H4 (cell line): ENCODE data around the gene SPOCD1. TPM values are rescaled to one million over a fixed set of nuclear protein-coding genes. Genes with fewer than 3 reads are reported as not detected.
A peak's percentile ranks its signal among the peaks of the same experiment; 100 is the strongest.

Experiments
- DNase-seq: peaks from one replicate; pipeline ENCODE4 v3.0.0-alpha.2; 2015; ENCODE audit warnings: low spot score
- total RNA-seq: library from RNA; depleted of rRNA; stranded (reverse); fragments of >200 nt; shearing (Covaris generic); gene quantifications from 2 replicates; pipeline ENCODE4 v1.2.3, GENCODE V29; 2014; rRNA removed

The SPOCD1 gene
- total RNA-seq: 3.6 and 9.9 TPM in 2 replicates

- peak; percentile 68 for DNase-seq
These were observed at the start of gene SPOCD1 for GRCh38 chr1:31815752-31816500. TSS of gene SPOCD1 (minus strand) at chr1:31816022. CDS start at chr1:31815333, 689 bp downstream.

GRCh38 chr1:31862071-31862470, 46.2 kb upstream of the SPOCD1 start:
- no peak for DNase-seq

GRCh38 chr1:31861346-31861745, 45.5 kb upstream of the SPOCD1 start:
- DNase-seq: no peak

DNA sequence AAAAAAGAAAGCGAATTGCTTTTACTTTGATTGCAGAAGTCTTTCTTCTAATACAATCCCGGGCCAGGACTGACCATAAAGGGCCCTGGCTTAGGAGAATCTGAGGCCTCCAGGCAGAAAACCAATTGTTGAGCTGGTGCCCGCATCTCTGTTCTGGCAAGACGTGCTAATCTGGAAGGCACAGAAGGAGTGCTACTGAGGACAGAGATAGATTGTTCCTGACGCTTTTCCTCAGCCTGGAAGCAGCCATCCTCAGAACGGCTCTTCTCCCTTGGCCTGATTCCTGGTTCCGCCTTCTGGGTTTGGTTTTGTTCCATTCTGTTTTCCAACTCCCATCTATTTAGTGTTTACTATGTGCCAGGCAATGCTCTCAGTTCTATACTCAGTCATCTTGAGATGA, 44.8 kb upstream of the SPOCD1 start:
- no peak for DNase-seq

DNA sequence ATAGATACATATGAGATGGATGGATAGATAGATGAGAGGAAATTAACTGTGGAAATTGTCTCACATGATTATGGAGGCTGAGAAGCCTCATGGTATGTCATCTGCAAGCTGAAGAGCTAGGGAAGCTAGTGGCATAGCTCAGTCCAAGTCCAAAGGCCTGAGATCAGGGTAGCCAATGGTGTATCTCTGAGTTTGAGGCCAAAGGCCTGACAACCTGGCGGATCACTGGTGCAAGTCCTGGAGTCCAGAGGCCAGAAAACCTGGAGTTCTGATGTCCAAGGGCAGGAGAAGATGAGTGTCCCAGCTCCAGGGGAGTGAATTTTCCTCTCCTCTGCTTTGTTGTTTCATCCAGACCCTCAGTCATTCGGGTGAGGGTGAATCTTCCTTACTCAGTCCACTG, 43.9 kb upstream of the SPOCD1 start:
- no peak for DNase-seq

DNA sequence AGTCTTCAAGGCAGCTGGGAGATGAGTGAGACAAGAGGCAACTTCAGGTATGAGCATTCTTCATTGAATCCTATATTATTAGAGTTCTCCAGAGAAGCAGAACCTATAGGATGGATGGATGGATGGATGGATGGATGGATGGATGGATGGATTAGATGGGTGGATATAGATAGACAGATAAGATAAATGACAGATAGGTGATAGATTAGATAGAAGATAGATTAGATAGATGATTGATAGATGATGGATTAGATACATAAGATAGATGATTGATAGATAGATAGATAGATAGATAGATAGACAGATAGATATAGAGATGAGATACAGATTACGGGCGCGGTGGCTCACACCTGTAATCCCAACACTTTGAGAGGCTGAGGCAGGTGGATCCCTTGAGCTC, 43.2 kb upstream of the SPOCD1 start:
- no peak for DNase-seq

DNA sequence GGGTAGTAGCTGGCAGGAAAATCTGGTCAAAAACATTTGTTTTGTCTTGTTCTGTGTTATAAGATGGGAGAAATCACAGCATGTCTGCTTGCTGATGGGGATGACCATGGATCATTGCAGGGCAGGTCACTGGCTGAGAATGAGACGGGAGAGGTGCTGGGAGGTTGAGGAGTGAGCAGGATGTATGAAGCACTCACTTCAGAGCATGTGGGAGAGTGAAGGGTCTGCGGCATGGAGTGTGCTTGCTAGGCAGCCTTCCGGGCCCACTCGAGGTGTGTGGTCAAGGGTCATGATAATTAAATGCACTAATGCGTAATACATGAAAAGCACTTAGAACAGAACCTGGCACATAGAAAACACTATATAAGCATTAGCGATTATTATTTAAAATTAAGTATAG, 42.0 kb upstream of the SPOCD1 start:
- no peak for DNase-seq

DNA sequence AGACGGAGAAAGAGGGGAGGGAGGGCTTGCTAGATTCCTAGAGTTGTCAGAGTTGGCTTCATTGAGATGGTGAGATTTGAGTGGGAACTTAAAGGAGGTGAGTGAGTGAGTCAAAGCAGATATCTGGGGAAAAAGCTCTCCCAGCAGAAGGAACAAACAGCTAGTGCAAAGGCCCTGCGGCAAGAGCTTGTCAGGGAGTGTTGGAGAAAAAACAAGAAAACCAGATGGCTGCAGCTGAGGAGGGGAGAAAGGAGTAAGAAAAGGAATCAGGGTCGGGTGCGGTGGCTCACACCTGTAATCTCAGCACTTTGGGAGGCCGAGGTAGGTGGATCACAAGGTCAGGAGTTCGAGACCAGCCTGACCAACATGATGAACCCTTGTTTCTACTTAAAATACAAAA, 40.3 kb upstream of the SPOCD1 start:
- no peak for DNase-seq

DNA sequence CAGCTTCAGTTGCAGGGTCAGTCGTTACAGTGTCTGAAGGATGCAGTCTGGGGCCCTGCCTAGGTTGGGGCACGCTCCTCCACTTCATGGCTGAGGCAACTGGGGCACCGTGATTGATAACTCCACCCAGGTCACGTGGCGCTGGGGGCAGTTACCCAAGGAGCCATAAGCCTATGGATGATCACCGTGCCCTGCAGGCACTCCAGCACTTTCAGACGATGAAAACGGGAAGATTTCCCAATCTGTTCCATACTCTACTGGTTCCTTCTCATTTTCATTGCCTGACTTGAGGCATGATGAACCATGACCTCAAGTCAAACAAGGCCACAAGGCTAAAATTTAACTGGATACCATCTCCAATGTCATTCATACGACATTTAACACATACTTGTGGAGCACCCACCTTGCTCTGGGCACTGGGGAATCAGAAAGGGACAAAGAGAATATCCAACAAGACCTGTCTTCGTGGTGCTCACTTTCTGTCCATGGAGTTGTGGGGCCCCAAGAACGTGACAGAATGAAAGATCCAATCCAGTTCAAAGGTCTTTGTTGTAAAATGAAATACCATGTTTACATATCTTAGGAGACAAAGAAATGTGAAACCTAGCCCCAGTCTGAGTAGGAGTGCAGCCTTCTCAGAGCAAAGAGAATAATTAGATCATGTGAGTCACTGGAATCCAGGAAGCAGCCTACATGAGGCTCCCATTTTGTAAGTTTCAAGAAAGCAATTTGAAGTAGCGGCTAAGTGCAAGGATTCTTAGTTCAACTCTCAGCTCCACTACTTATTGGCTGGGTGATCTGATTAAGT, 39.4 kb upstream of the SPOCD1 start:
- DNase-seq: peak; percentile 41

- DNase-seq: no peak
These were observed 33.8 kb upstream of the SPOCD1 start for GRCh38 chr1:31849653-31850052.

DNA sequence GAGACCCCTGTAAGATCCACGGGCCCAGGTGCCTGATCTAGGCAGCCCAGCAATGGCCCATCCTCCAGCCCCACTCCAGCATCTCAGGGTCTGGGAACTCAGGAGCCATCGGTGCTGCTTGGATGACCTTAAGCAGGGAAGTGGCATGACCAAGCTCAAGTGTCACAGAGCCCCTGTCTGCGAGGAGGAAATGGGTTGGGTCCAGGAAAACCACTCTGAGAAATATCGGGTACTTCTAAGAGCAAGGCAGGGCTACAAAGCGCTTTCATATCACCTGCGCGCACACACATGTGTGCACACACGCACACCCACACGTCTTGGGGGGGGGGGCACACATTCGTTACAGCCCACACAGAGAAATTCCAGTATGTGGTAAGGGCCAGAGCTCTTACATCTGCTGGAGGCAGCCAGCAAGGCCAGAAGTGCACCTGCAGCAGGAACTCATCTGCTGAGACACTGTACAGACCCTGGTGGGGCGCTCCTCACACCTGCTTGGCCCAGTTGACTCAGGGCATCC, 32.6 kb upstream of the SPOCD1 start:
- no peak for DNase-seq

GRCh38 chr1:31846484-31846883, 30.7 kb upstream of the SPOCD1 start:
- DNase-seq: no peak

DNA sequence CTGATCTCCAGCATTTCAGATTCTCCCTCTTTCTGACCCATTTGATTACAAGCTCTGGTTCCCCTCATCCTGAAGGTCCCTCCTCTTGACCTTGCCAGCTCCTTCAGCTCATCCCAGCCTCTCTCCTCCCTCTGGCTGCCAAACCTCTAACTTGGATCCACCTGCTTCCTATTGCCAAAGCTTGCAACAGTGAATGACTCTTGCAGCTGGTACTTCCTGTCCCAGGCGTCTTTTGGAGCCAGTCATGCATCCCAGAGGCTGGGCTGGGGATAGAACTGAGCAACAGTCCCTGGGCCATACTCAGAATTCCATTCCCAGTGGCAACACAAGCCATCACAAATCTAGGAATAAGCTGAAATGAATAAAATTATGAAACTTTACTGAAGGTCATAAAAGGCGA, 27.7 kb upstream of the SPOCD1 start:
- no peak for DNase-seq

GRCh38 chr1:31839662-31840343, 24.0 kb upstream of the SPOCD1 start:
- no peak for DNase-seq

- DNase-seq: no peak
These were observed 21.8 kb upstream of the SPOCD1 start for GRCh38 chr1:31837451-31838158.

DNA sequence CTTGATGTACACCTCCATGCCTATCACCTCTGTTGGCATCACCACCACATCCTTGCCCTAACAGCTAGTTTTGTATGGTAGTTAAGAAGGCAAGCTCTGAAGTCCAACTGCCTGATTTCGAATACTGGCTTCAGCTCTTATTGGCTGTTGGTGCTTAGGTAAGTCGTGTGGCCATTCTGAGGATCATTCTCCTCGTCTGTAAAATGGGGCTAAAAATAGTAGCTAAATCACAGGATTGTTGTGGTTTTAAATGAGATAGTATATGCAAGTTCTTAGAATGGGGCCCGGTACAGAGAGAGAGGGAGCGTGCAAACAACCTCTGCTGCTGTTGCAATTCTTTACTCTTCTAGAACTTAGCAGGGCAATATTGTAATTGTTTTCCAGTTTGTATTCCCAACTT, 20.8 kb upstream of the SPOCD1 start:
- DNase-seq: no peak

DNA sequence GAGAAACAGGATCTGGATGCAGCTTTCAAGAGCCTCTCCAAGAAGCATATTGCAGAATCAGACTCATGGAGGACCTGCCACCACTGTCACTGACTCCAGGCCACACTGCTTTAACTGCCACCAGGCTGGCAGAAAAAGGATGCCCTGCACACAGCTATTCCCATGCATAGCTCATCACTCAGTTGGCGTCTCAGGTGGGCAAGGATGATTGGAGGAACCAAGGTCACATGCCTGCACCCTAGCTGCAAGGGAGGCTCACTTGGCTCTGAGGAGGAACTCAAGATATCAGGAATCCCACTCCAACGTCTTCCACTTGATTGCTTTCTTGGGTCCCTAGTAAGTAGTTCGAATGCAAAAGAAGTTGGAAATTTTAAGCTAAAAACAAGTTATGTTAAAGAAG, 19.6 kb upstream of the SPOCD1 start:
- DNase-seq: no peak

GRCh38 chr1:31834501-31834900, 18.7 kb upstream of the SPOCD1 start:
- no peak for DNase-seq

- no peak for DNase-seq
These were observed 15.9 kb upstream of the SPOCD1 start for GRCh38 chr1:31831397-31832378.

DNA sequence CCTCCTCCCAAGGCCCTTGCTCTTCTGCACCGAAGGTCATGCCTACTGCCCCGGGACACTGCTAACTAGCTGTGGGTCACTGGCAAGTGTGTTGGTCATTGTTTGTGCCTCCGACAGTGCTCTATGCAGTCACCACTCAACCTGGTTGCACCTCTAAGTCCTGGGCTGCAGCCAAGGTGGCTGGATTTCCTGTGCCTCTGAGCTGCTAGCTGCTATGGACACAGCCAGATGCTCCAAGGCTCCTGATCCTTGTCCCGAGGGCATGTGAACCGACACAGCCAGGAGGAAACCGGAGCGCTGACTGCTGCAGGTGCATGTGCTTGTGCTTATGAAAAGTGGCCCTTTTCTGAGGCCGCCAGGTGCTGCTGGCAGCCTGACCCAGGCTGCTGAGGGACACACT, 14.7 kb upstream of the SPOCD1 start:
- DNase-seq: no peak

DNA sequence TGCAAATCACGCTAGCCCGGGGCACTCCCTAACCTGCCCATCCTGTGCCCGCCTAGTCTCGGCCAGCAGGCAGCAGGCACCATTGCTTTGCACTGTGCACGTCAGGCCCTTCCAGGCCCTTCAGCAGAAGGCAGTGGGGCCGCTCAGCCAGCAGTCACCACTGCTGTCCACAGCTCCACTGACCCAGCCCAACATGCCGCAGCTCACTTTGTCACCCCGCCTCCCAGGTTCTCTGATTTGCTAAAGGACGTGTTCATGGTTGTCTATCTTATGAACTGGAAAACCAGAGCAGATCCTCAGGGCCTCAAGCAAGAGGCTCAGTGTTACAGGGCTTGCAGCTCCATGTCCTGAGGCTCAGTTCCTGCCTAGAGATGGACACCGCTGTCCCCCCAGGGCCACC, 14.2 kb upstream of the SPOCD1 start:
- DNase-seq: no peak
